Fibroblast of the aortic adventitia (primary cell): ENCODE data around the gene PDGFRB. TPM values are rescaled to one million over a fixed set of nuclear protein-coding genes. Genes with fewer than 3 reads are reported as not detected.
"Not testable (repeated sequence)": the region's sequence is repeated elsewhere in the genome, so short reads cannot be mapped to it uniquely, and the experiment has no call there.

ENCODE experiments used
- DNase-seq: peaks from one replicate; pipeline ENCODE4 v3.0.0-alpha.2; 2010; ENCODE audit warnings: low read depth
- H3K4me3 ChIP-seq: 2 replicates; pipeline ENCODE4 v1.5.1; 2011; ENCODE audit warnings: low read depth, mild to moderate bottlenecking, control low read depth, low read length, moderate library complexity
- CTCF ChIP-seq: IDR thresholded peaks from 2 replicates; pipeline ENCODE4 v1.5.1; 2011; ENCODE audit warnings: mild to moderate bottlenecking, low read length, control low read depth, inconsistent platforms; ENCODE audit not compliant: insufficient read depth
- total RNA-seq: library from RNA; depleted of rRNA; stranded (reverse); fragments of >200 nt; gene quantifications from 2 replicates; pipeline ENCODE4 v1.2.3, GENCODE V29; 2012; ENCODE audit warnings: low replicate concordance

PDGFRB gene
- total RNA-seq, 1 donor, result 111 TPM

GRCh38 chr5:150085950-150086715, 69.5 kb downstream of the PDGFRB start, which contains the start of gene CSF1R:
TSS of gene CSF1R (minus strand) at chr5:150086554. CDS start at chr5:150086427, 127 bp downstream.
- DNase-seq, result no peak
- no peak for TF ChIP-seq CTCF
- no peak within 1 kb of the TSS for H3K4me3 ChIP-seq

GRCh38 chr5:150085191-150085912, 70.3 kb downstream of the PDGFRB start:
- no peak for TF ChIP-seq CTCF
- H3K4me3 ChIP-seq, result no peak overlapping the region
- DNase-seq, result no peak

GRCh38 chr5:150084754-150085153, 70.9 kb downstream of the PDGFRB start:
- not testable (repeated sequence) for DNase-seq, H3K4me3 ChIP-seq

DNA sequence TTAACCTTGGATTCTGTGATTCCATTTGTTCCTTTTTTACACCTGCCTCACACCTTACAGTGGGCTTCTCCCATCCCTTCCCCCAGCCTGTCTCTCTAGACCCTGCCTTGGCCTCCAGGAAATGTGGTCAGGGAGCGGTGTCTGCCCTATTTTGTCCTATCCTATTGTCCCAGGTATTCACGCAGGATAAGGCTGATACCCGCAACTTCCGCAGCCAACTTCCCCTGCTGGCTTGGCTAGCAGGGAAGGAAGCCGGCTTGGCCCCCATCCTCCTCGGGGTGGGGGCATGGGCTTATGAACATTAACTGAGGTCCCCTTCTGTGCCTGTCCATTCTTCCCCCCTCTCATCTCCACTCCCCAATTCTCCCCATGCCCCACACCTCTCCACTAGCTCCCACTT, 72.8 kb downstream of the PDGFRB start:
- H3K4me3 ChIP-seq, result no peak overlapping the region
- DNase-seq, result no peak
- TF ChIP-seq CTCF, result no peak

- no peak overlapping the region for H3K4me3 ChIP-seq
- no peak for DNase-seq
- TF ChIP-seq CTCF, result no peak
Observed at GRCh38 chr5:150082374-150082773, 73.3 kb downstream of the PDGFRB start.

DNA sequence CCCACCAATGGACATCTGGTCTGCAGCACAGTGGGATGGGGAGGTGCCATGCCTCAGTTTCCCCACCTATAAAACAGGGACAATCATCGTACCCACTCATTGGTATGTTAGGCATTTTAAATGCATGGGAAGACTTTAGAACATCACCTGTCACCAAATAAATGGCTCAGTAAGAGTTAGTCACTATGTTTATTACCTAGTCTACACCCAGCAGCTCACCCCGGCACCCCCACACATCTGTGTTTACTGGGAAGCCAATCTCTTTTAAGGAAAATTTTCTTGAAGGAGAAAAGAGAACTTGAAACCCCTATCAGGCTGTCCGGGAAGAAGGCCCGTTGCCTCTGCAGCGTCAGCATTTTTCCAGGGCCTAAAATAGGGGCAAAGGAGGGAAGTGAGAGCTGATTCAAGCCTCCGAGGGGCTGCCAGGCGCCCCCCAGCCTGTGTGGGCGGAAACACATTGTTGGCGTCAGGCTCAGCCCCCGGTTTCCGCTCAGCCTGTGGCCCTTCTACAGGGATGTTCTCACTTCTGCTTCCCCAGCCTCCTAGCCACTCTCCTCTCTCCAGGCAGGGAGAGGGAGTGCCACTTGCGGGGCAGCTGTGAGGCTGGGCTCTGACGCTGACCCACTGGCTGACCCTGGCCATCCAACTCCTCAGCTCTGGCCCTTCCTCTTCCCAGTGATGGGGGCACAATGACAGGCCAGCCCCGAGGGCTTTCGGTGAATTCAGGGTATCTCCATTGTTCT, 73.9 kb downstream of the PDGFRB start:
- H3K4me3 ChIP-seq, result no peak overlapping the region
- DNase-seq, result no peak
- TF ChIP-seq CTCF, result no peak

DNA sequence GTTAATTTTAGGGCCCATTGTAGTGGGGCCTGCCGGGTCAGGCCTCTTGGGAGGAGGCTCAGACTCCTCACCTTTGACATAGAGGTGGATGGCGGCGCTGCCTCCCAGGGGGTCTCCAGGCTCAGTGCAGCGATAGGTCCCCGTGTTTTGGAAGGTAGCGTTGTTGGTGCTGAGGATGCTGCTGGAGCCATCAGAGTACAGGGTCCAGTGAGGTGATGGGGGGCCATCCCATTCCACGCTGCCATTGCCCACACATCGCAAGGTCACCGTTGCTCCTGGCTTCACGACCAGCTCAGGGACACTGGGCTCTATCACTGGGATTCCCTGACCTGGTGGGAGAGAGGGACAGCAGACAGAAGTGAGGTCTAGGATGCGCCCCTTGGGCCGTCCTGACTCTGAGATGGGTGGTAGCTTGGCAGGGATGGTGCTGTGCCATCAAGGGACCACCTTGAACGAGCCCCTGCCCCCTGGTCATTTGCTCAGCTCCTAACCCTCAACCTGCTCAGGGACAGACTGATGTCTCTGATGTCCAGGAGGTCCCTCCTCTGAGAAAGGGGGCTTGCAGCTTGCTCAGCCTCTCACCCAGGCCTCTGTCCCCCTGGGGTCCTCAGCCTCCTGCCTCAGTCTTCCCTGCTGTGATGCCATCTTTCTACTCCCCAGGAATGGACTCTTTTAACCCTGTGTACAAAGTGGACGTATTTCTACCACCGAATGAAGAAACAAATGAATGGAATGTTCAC, 74.8 kb downstream of the PDGFRB start:
- H3K4me3 ChIP-seq, result no peak overlapping the region
- no peak for TF ChIP-seq CTCF
- DNase-seq, result no peak
